ENCODE results near the gene PABPN1. TPM values are rescaled to one million over a fixed set of nuclear protein-coding genes. Genes with fewer than 3 reads are reported as not detected.

The PABPN1 gene
- total RNA-seq, 1 donor from 2014 or later, result 134 TPM

DNA sequence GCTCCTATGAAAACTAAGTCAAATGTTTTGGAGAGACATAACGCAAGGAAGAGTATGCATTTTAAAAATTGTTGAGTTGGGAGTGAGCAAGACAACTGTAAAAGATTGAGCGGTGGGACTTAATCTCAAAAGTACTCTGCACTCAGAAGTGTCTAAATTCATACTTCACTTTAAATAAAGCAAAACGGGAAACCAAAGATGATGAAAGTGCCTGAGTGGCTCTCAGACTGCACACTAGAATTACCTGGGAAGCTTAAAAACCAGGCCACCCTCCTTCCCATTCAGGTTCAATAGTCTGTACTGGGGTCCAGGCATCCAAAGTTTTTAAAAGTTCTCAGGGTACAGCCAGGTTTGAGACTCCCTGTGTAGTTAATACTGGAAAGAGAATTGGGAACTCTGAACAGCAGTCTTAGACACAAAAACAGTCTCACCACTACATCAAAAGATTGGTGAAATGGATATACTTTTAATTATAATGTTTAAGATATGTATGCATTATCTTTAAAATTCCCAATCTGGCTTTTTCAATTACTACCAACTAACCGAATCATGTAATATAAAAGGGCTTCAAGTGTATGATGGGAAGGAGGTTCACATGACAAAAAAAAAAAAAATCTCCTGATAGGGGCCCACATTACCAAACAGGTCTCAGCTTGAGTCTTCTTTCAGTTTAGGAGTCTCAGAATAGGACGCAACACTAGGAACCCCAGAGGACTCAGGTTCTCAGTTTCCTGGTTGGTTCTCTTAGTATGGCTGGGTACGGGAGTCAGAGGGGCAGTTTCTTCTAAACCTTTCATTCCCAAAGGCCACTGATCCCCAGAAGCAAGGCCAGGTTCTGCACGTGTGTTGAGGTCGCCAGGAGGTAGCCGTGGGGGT is 36.4 kb upstream of the PABPN1 start:
- TF ChIP-seq, protein P1, sequence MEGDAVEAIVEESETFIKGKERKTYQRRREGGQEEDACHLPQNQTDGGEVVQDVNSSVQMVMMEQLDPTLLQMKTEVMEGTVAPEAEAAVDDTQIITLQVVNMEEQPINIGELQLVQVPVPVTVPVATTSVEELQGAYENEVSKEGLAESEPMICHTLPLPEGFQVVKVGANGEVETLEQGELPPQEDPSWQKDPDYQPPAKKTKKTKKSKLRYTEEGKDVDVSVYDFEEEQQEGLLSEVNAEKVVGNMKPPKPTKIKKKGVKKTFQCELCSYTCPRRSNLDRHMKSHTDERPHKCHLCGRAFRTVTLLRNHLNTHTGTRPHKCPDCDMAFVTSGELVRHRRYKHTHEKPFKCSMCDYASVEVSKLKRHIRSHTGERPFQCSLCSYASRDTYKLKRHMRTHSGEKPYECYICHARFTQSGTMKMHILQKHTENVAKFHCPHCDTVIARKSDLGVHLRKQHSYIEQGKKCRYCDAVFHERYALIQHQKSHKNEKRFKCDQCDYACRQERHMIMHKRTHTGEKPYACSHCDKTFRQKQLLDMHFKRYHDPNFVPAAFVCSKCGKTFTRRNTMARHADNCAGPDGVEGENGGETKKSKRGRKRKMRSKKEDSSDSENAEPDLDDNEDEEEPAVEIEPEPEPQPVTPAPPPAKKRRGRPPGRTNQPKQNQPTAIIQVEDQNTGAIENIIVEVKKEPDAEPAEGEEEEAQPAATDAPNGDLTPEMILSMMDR (IDR thresholded peaks at IDR 0.05; ENCODE audit: insufficient read depth, low read length, severe bottlenecking), result no peak

DNA sequence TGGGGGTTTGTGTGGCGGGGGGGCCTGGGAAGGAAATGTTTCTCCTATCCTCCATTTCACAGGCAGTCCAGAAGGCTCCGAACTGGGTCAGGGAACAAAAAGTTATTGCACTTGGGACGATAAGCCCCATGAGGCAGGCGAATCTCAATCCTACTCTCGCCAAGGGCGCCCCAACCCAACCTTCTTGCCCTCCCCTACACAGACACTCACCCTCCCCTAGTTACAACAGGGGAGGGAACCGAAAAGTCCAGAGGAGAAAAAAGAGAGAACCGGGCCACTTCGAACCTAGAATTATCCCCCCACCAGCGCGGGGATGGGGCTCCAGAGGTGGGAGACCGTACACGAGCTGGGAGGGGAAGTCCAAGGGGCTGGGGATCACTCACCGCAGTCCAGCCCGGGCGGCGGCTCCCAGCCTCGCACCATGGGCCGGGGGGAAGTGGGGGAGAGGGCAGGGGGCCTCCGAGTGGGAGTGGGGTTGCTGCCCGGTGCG is 35.7 kb upstream of the PABPN1 start:
- H3K36me3 ChIP-seq (ENCODE audit: control insufficient read depth, insufficient read depth, low read length), result no peaks in the 10 kb centered on the region
- DNase-seq (ENCODE audit: low read depth) (peak; percentile 10), FAIRE-seq (no peak)
- TF ChIP-seq, protein P1 (IDR thresholded peaks at IDR 0.05; ENCODE audit: insufficient read depth, low read length, severe bottlenecking), result no peak
- no peaks in the 10 kb centered on the region for H3K27me3 ChIP-seq (ENCODE audit: control insufficient read depth, insufficient read depth, low read length)
- peak overlapping the region; percentile 90 for H3K4me3 ChIP-seq (ENCODE audit: low read depth, low read length)

More for the DNA sequence above, 36.4 kb upstream of the PABPN1 start:
- Histone ChIP-seq H3K36me3 (ENCODE audit: control insufficient read depth, insufficient read depth, low read length) (no peaks in the 10 kb centered on the region), H3K4me3 (ENCODE audit: low read depth, low read length) (peak overlapping the region; percentile 90), H3K27me3 (ENCODE audit: control insufficient read depth, insufficient read depth, low read length) (no peaks in the 10 kb centered on the region)
- DNase-seq (ENCODE audit: low read depth), result peak; percentile 43
- FAIRE-seq, result no peak

DNA sequence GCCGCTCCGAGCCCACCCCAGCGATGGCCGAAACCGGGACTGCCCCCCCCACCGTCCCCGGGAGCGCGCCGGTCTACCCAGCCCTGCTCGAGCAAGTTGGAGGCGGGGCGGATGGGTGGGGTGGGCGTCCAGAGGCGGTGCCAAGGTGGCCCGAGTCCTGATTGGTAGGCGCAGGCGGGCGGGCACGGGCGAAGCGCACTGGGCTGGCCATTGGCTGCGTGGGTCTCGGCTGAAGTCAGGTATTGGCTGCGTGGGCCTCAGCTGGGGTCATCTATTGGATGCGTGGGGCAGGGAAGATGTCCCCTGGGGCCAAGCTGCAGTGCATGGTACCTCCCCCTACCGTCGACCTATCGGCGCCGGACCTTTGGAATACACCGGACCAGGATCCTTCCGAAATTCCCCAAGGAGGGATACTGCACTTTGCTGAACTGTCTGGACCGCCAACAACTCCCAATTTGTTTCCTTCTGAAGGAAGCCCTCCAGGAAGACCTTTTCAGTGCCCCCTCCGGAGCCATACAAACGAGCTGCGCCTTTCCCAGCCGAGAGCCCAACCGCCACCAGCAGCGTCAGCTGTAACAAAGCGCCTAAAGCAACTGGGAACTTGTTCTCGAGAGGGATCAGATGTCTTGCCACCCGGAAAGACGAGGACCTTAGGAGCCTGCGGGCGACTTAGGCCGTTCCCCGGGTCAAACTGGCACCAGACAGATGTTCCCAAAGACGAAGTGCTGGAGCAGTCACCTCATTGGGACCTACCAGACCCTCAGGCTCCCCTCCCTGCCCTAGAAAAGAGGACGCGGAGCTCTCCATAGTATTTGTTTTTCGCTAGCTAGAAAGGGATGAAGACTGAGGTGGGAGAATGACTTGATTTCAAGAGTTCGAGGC is 35.0 kb upstream of the PABPN1 start, which contains the start of gene HOMEZ:
Gene HOMEZ, minus strand, starts transcription at position 113 of the 882 bp plus-strand sequence. CDS start 180 bp downstream, outside the sequence.
- no peaks in the 10 kb centered on the region for H3K36me3 ChIP-seq (ENCODE audit: control insufficient read depth, insufficient read depth, low read length)
- H3K4me3 ChIP-seq (ENCODE audit: low read depth, low read length), result peak within 1 kb of the TSS; percentile 90
- H3K27me3 ChIP-seq (ENCODE audit: control insufficient read depth, insufficient read depth, low read length), result no peaks in the 10 kb centered on the region
- TF ChIP-seq, protein P1 (IDR thresholded peaks at IDR 0.05; ENCODE audit: insufficient read depth, low read length, severe bottlenecking), result no peak
- DNase-seq (ENCODE audit: low read depth), result peak; percentile 94
- no peak for FAIRE-seq

DNA sequence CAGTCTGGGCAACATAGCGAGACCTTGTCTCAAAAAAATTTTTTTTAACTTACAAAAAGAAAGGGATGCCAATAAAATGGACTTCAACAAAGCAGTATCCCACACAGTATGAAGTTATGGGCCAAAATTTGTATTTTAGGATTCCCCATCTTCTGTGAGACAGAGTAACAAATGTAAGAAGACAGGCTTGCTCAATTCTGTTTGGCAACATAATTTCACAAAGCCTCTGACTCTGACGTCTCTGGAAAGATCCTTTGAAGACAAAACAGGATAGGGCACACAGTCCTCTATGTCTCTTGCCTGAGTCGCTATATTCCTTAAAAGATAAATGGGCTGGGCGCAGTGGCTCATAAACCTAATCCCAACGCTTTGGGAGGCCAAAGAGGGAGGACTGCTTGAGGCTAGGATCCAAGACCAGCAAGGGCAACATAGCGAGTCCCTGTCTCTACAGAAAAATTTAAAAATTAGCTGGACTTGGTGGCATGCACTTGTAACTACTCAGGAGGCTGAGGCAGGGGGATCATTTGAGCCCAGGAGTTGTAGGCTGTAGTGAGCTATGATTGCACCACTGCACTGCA is 34.3 kb upstream of the PABPN1 start:
- Histone ChIP-seq H3K36me3 (ENCODE audit: control insufficient read depth, insufficient read depth, low read length) (no peaks in the 10 kb centered on the region), H3K27me3 (ENCODE audit: control insufficient read depth, insufficient read depth, low read length) (no peaks in the 10 kb centered on the region), H3K4me3 (ENCODE audit: low read depth, low read length) (peak overlapping the region; percentile 90)
- TF ChIP-seq, protein P1 (IDR thresholded peaks at IDR 0.05; ENCODE audit: insufficient read depth, low read length, severe bottlenecking), result no peak
- DNase-seq (ENCODE audit: low read depth) (peak; percentile 2), FAIRE-seq (no peak)

DNA sequence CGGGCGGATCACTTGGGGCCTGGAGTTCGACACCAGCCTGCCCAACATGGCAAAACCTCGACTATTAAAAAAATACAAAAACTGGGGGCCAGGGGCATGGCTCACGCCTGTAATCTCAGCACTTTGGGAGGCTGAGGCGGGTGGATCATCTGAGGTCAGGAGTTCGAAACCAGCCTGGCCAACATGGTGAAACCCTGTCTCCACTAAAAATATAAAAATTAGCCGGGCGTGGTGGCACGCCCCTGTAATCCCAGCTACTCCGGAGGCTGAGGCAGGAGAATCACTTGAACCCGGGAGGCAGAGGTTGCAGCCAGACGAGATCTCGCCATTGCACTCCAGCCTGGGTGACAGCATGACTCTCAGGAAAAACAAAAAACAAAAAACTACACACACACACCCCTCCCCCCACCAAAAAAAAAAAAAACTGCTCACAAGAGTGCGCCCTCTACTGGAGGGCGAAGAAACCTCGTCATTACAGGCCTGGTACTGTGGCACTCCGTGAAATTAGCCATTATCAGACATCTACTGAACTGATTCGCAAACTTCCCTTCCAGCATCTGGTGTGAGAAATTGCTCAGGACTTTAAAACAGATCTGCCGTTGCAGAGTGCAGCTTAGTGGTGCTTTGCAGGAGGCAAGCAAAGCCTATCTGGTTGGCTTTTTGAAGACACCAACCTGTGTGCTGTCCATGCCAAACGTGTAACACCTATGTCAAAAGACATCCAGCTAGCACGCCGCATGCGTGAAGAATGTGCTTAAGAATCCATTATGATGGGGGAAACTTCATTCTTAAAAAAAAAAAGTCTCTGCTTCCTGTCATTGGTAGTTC is 26.3 kb upstream of the PABPN1 start:
- Histone ChIP-seq H3K36me3 (ENCODE audit: control insufficient read depth, insufficient read depth, low read length) (peaks cover 1% of the 10 kb centered on the region), H3K4me3 (ENCODE audit: low read depth, low read length) (no peak overlapping the region), H3K27me3 (ENCODE audit: control insufficient read depth, insufficient read depth, low read length) (no peaks in the 10 kb centered on the region)
- DNase-seq (ENCODE audit: low read depth) (peak; percentile 27), FAIRE-seq (no peak)
- TF ChIP-seq, protein P1 (IDR thresholded peaks at IDR 0.05; ENCODE audit: insufficient read depth, low read length, severe bottlenecking), result peak; percentile 91

All from bronchial epithelial cell (primary cell).